ENCODE data around the gene PTOV1. TPM values are rescaled to one million over a fixed set of nuclear protein-coding genes. Genes with fewer than 3 reads are reported as not detected.
A peak's percentile ranks its signal among the peaks of the same experiment; 100 is the strongest.

Gene PTOV1
- total RNA-seq, 2 experiments from 2014 or later, result 78.8 to 94.3 TPM

- CTCF ChIA-PET, result no interaction called here
- Mint-ChIP-seq H3K27me3 (ENCODE audit: low read depth) (no peaks in the 10 kb centered on the region), H3K4me1 (ENCODE audit: low read depth) (peaks cover 35% of the 10 kb centered on the region), H3K36me3 (ENCODE audit: low read depth) (no peaks in the 10 kb centered on the region), H3K9me3 (ENCODE audit: insufficient read depth) (no peaks in the 10 kb centered on the region), H3K4me3 (no peak overlapping the region), H3K27ac (peak overlapping the region; percentile 74)
- DNase-seq (no peak), ATAC-seq (no peak)
- POLR2A ChIA-PET, result interaction anchor here (0.6 kb wide), 1 partner anchor 10 kb away, joined by 3 read pairs; no protein-coding TSS in a partner anchor
These were observed 21.5 kb downstream of the PTOV1 start for GRCh38 chr19:49872245-49873128.

DNA sequence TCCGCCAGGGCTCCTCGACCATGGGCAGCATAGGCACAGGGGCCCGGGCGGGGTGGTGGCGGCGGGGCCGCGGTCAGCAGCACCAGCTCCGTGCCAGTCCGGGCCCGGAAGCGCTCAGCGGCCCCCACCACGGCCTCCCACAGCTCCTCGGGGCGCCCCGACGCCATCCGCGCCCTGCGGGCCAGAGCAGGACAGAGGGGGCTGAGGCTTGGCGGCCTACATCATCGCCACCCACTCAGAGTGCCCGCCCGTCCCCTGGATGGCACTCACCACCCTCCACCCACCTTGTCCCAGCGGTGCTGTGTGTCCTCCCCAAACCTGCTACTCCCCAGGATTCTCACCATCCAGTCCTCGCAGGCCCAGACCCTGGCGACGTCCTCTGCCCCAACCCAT, 22.2 kb downstream of the PTOV1 start:
- H3K4me1 Mint-ChIP-seq (ENCODE audit: low read depth), result peaks cover 38% of the 10 kb centered on the region
- no peaks in the 10 kb centered on the region for H3K27me3 Mint-ChIP-seq (ENCODE audit: low read depth)
- ATAC-seq, result no peak
- no peaks in the 10 kb centered on the region for H3K9me3 Mint-ChIP-seq (ENCODE audit: insufficient read depth)
- no peak overlapping the region for H3K27ac Mint-ChIP-seq
- DNase-seq, result no peak
- no peak overlapping the region for H3K4me3 Mint-ChIP-seq
- ChIA-PET CTCF (no interaction called here), POLR2A (no interaction called here)
- peaks cover 2% of the 10 kb centered on the region for H3K36me3 Mint-ChIP-seq (ENCODE audit: low read depth)

DNA sequence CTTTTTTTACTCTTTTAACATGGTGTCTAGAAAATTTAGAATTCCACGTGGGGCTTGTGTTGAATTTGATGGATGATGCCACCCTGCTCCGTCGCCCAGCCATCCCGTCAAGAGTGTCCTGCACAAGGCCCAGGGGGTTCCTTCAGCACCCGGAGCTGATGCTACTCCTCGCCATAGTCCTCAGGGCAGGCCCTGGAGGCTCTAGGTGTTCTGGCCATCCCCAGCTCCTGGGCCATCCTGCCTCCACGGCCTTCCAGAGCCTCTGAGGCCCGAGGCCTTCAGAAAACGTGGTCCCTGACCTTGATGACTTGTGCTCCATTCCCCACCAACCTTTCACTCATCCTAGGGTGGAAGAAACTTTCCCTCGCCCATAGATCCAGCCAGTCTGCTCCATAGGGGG, 22.9 kb downstream of the PTOV1 start:
- CTCF ChIA-PET, result interaction anchor here (1.6 kb wide), 1 partner anchor 16 kb away, joined by 4 read pairs; no protein-coding TSS in a partner anchor
- Mint-ChIP-seq H3K27me3 (ENCODE audit: low read depth) (no peaks in the 10 kb centered on the region), H3K27ac (no peak overlapping the region), H3K36me3 (ENCODE audit: low read depth) (peaks cover 4% of the 10 kb centered on the region), H3K9me3 (ENCODE audit: insufficient read depth) (no peaks in the 10 kb centered on the region), H3K4me3 (no peak overlapping the region), H3K4me1 (ENCODE audit: low read depth) (peaks cover 45% of the 10 kb centered on the region)
- no peak for ATAC-seq
- DNase-seq, result no peak
- POLR2A ChIA-PET, result no interaction called here

DNA sequence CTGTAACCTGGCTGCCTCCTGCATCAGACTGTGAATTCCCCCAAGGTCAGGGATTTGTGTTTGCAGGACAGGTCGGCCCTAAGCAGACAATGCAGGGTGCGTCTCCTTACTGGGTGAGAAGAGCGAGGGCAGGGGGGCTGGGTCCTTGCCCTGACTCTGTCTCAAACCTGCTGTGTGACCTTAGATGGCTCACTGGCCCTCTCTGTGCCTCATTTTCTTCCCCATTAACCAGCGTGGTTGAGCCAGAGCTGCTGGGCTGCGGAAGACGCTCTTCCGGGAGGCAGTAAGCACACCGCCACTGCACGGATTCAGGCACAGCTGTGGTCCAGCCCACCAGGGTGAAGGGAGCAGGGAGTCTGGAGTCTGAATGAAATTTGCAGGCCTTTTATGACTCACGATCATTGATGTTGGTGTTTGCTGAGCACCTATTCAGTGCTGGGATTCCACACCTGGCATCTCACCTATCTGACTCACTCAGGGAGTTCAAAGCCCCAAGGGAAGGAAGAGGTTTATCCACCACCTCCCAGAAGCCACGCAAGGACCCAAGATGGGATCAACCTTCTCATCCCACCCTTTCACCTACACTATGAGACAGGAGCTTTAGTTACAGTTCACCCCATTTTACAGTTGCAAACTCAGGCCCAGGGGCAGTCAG, 23.7 kb downstream of the PTOV1 start:
- H3K27me3 Mint-ChIP-seq (ENCODE audit: low read depth), result no peaks in the 10 kb centered on the region
- no peaks in the 10 kb centered on the region for H3K9me3 Mint-ChIP-seq (ENCODE audit: insufficient read depth)
- peaks cover 52% of the 10 kb centered on the region for H3K4me1 Mint-ChIP-seq (ENCODE audit: low read depth)
- no peak overlapping the region for H3K27ac Mint-ChIP-seq
- ChIA-PET POLR2A (interaction anchor here (1.4 to 1.5 kb wide), 3 partner anchors 8 to 284 kb away, joined by 4 to 7 read pairs (median 6); partner anchors contain the start of genes PRR12 and PTOV1), CTCF (interaction anchor here (1.6 kb wide), 1 partner anchor 16 kb away, joined by 4 read pairs; no protein-coding TSS in a partner anchor)
- DNase-seq, result no peak
- H3K36me3 Mint-ChIP-seq (ENCODE audit: low read depth), result peaks cover 8% of the 10 kb centered on the region
- no peak overlapping the region for H3K4me3 Mint-ChIP-seq
- no peak for ATAC-seq

DNA sequence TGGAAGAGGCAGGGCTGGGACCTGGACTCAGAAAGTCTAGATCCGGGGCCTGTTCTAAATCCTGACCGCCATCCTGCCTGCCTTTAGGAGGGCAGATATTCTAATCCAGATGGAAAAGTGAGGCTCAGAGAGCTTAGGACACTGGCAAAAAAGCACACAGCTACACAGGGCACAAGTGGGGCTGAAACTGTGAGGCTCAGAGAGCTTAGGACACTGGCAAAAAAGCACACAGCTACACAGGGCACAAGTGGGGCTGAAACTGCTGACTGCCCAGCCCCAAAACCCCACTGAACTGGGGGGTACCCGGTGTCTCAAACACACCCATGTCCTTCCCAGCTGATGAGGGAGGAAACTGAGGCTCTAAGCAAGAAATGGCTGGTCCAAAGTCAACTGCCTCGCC, 24.2 kb downstream of the PTOV1 start:
- ChIA-PET CTCF (interaction anchor here (1.6 kb wide), 1 partner anchor 15 kb away, joined by 4 read pairs; no protein-coding TSS in a partner anchor), POLR2A (interaction anchor here (1.4 to 1.5 kb wide), 3 partner anchors 8 to 285 kb away, joined by 4 to 7 read pairs (median 6); partner anchors contain the start of genes PRR12 and PTOV1)
- no peaks in the 10 kb centered on the region for H3K27me3 Mint-ChIP-seq (ENCODE audit: low read depth)
- no peak overlapping the region for H3K4me3 Mint-ChIP-seq
- H3K36me3 Mint-ChIP-seq (ENCODE audit: low read depth), result peaks cover 10% of the 10 kb centered on the region
- no peak overlapping the region for H3K27ac Mint-ChIP-seq
- DNase-seq, result no peak
- peaks cover 52% of the 10 kb centered on the region for H3K4me1 Mint-ChIP-seq (ENCODE audit: low read depth)
- ATAC-seq, result no peak
- H3K9me3 Mint-ChIP-seq (ENCODE audit: insufficient read depth), result no peaks in the 10 kb centered on the region

GRCh38 chr19:49875857-49876421, 25.0 kb downstream of the PTOV1 start:
- ATAC-seq (no peak), DNase-seq (peak; percentile 64)
- H3K36me3 Mint-ChIP-seq (ENCODE audit: low read depth), result peaks cover 17% of the 10 kb centered on the region
- no peak overlapping the region for H3K4me3 Mint-ChIP-seq
- H3K4me1 Mint-ChIP-seq (ENCODE audit: low read depth), result peaks cover 45% of the 10 kb centered on the region
- H3K27ac Mint-ChIP-seq, result no peak overlapping the region
- H3K9me3 Mint-ChIP-seq (ENCODE audit: insufficient read depth), result no peaks in the 10 kb centered on the region
- CTCF ChIA-PET, result interaction anchor here (1.4 kb wide), 1 partner anchor 28 kb away, joined by 4 read pairs; no protein-coding TSS in a partner anchor
- POLR2A ChIA-PET, result interaction anchor here (1.0 to 1.9 kb wide), 8 partner anchors 9 to 285 kb away, joined by 3 to 14 read pairs (median 5); partner anchors contain the start of genes ATF5, FUZ, NUP62 and PRR12
- H3K27me3 Mint-ChIP-seq (ENCODE audit: low read depth), result no peaks in the 10 kb centered on the region

- Mint-ChIP-seq H3K4me1 (ENCODE audit: low read depth) (peaks cover 40% of the 10 kb centered on the region), H3K27me3 (ENCODE audit: low read depth) (no peaks in the 10 kb centered on the region), H3K27ac (no peak overlapping the region), H3K36me3 (ENCODE audit: low read depth) (peaks cover 19% of the 10 kb centered on the region), H3K4me3 (no peak overlapping the region), H3K9me3 (ENCODE audit: insufficient read depth) (no peaks in the 10 kb centered on the region)
- CTCF ChIA-PET, result interaction anchor here (0.5 to 1.4 kb wide), 3 partner anchors 29 to 306 kb away, joined by 3 to 4 read pairs (median 3); no protein-coding TSS in a partner anchor
- peak; percentile 98 for DNase-seq
- POLR2A ChIA-PET, result interaction anchor here (0.6 to 1.9 kb wide), 12 partner anchors 9 to 461 kb away, joined by 3 to 14 read pairs (median 5); partner anchors contain the start of genes ATF5, FUZ, NUP62 and PNKP
- peak; percentile 64 for ATAC-seq
These were observed 25.6 kb downstream of the PTOV1 start for GRCh38 chr19:49876422-49877019.

GRCh38 chr19:49877020-49877878, 26.3 kb downstream of the PTOV1 start, which contains the start of the genes AKT1S1 and TBC1D17:
AKT1S1 (minus strand) TSS chr19:49877355; CDS start chr19:49873295, 4,060 bp downstream.
TBC1D17 (plus strand) TSS chr19:49877702; CDS start chr19:49877724, 22 bp downstream.
- POLR2A ChIA-PET, result interaction anchor here (0.6 to 1.9 kb wide), 12 partner anchors 8 to 503 kb away, joined by 3 to 14 read pairs (median 4); partner anchors contain the start of genes ATF5, NUP62, PNKP and PTOV1
- H3K4me1 Mint-ChIP-seq (ENCODE audit: low read depth), result peaks cover 33% of the 10 kb centered on the region
- peaks cover 25% of the 10 kb centered on the region for H3K36me3 Mint-ChIP-seq (ENCODE audit: low read depth)
- H3K4me3 Mint-ChIP-seq, result no peak within 1 kb of the TSS
- H3K27ac Mint-ChIP-seq, result no peak within 1 kb of the TSS
- CTCF ChIA-PET, result interaction anchor here (0.5 to 1.4 kb wide), 3 partner anchors 29 to 307 kb away, joined by 3 to 4 read pairs (median 3); no protein-coding TSS in a partner anchor
- H3K9me3 Mint-ChIP-seq (ENCODE audit: insufficient read depth), result no peaks in the 10 kb centered on the region
- DNase-seq (peak; percentile 99), ATAC-seq (peak; percentile 75)
- no peaks in the 10 kb centered on the region for H3K27me3 Mint-ChIP-seq (ENCODE audit: low read depth)

DNA sequence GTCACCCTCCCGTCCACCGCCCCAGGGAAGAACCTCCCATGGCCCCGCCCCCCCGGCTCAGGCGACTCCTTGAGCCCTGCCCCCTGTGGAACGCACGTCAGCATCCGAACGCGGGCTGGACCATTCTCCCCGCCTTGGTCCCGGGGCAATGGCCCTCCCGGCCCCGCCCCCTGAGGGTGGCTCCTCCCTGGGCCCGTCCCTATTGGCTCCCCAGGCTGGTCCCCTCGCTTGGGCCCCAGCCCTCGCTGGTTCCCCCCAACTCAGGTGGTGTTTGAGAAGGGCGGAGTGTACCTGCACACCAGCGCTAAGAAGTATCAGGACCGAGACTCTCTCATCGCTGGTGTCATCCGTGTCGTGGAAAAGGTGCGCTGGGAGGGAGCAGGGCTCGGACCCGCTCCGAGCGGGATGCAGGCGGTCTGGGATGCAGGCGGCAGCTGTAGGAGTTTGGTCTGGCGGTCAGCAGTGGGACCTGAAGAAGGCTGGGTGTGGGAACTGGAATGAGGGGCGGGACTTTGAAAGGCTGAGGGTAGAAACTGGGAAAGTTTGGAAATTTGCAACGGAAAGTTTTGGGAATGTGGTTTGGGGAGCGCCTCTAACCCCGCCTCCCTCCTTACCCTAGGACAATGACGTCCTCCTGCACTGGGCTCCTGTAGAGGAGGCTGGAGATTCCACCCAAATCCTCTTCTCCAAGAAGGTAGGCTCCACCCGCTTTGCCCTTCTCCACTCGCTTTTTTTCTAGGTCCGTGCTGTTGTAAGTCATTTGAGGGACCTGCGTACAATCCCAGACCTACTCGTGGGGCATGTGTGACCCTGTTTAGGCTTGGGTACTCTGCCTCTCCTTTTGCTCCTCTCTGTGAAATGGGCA, 27.2 kb downstream of the PTOV1 start:
- POLR2A ChIA-PET, result interaction anchor here (1.1 to 1.9 kb wide), 5 partner anchors 9 to 51 kb away, joined by 3 to 14 read pairs (median 8); partner anchors contain the start of genes ATF5, NUP62, PNKP and PTOV1
- no peak overlapping the region for H3K4me3 Mint-ChIP-seq
- CTCF ChIA-PET, result no interaction called here
- H3K36me3 Mint-ChIP-seq (ENCODE audit: low read depth), result peaks cover 32% of the 10 kb centered on the region
- H3K9me3 Mint-ChIP-seq (ENCODE audit: insufficient read depth), result no peaks in the 10 kb centered on the region
- ATAC-seq, result peak; percentile 75
- no peak overlapping the region for H3K27ac Mint-ChIP-seq
- H3K4me1 Mint-ChIP-seq (ENCODE audit: low read depth), result peaks cover 30% of the 10 kb centered on the region
- H3K27me3 Mint-ChIP-seq (ENCODE audit: low read depth), result no peaks in the 10 kb centered on the region
- DNase-seq, result peak; percentile 99

DNA sequence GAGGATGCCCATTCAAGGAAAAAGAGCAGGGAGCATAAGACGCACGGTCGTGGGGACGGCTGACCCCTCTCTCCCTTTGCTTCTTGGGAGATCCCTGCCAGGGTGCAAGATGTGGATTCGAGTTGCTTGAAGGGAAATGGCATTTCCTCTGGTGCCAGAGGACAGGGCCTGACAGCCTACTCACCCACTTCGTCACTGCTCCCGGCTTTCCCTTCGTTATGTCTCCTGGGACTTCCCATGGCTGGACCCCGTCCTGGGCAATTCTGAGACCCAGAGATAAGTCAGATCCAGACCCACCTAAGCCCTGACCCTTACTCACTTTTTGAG, 27.7 kb downstream of the PTOV1 start:
- no peak overlapping the region for H3K4me3 Mint-ChIP-seq
- no peak overlapping the region for H3K27ac Mint-ChIP-seq
- no peaks in the 10 kb centered on the region for H3K27me3 Mint-ChIP-seq (ENCODE audit: low read depth)
- POLR2A ChIA-PET, result interaction anchor here (1.4 kb wide), 1 partner anchor 9 kb away, joined by 3 read pairs; no protein-coding TSS in a partner anchor
- ATAC-seq (no peak), DNase-seq (no peak)
- peaks cover 30% of the 10 kb centered on the region for H3K4me1 Mint-ChIP-seq (ENCODE audit: low read depth)
- CTCF ChIA-PET, result no interaction called here
- peaks cover 38% of the 10 kb centered on the region for H3K36me3 Mint-ChIP-seq (ENCODE audit: low read depth)
- H3K9me3 Mint-ChIP-seq (ENCODE audit: insufficient read depth), result no peaks in the 10 kb centered on the region
